Urinary bladder (tissue), 4 donors: ENCODE results near the gene ANKRD44. TPM values are rescaled to one million over a fixed set of nuclear protein-coding genes. Genes with fewer than 3 reads are reported as not detected.

Experiments
- DNase-seq: peaks from one replicate; pipeline ENCODE4 v3.0.0-alpha.2; 2015; ENCODE audit errors: extremely low spot score
- H3K27ac ChIP-seq: one replicate; pipeline ENCODE4 v1.5.1; 2013; ENCODE audit warnings: low read depth, mild to moderate bottlenecking, moderate library complexity
- H3K36me3 ChIP-seq: one replicate; pipeline ENCODE4 v1.6.1; 2013; ENCODE audit warnings: mild to moderate bottlenecking, moderate library complexity; ENCODE audit not compliant: insufficient read depth
- H3K4me1 ChIP-seq: one replicate; pipeline ENCODE4 v1.6.1; 2013; ENCODE audit warnings: mild to moderate bottlenecking, moderate library complexity; ENCODE audit not compliant: insufficient read depth
- H3K4me3 ChIP-seq: one replicate; pipeline ENCODE4 v1.5.1; 2013; ENCODE audit warnings: low read depth, low read length
- WGBS: extraction: QIAGEN DNeasy Blood & Tissue Kit; methylation state at CpG from one replicate; pipeline ENCODE4 v1.1.7; 2013; 5-methylcytosine and 5-hydroxymethylcytosine counted together
- polyA plus RNA-seq: library from polyadenylated mRNA; stranded (reverse); fragments of 200-250 nt; gene quantifications from one replicate; pipeline ENCODE4 v1.2.3, GENCODE V29; 2013
- total RNA-seq: library from RNA; depleted of rRNA; stranded (reverse); fragments of >200 nt; gene quantifications from one replicate; pipeline ENCODE4 v1.2.3, GENCODE V29; 2014
- donor health status: healthy with polysubstance abuse.
- donor health status: healthy.

Gene ANKRD44
- total and polyA plus RNA-seq, 2 donors: 17.5 to 39.4 TPM

GRCh38 chr2:197164141-197164754 lies 146.3 kb downstream of the ANKRD44 start:
- H3K36me3 ChIP-seq: no peaks in the 10 kb centered on the region
- H3K4me1 ChIP-seq: no peaks in the 10 kb centered on the region
- H3K4me3 ChIP-seq: peak overlapping the region; percentile 24
- no peak overlapping the region for H3K27ac ChIP-seq
- 25% methylated on average over 39 of the region's 39 CpGs for WGBS
- no peak for DNase-seq

- Histone ChIP-seq H3K4me3 (no peak overlapping the region), H3K36me3 (no peaks in the 10 kb centered on the region), H3K27ac (no peak overlapping the region), H3K4me1 (no peaks in the 10 kb centered on the region)
- 91% methylated on average over 17 of the region's 17 CpGs for WGBS
- DNase-seq: no peak
Measured at GRCh38 chr2:197163712-197164140, 146.9 kb downstream of the ANKRD44 start.

- no peaks in the 10 kb centered on the region for H3K4me1 ChIP-seq
- no peak overlapping the region for H3K4me3 ChIP-seq
- 89% methylated on average over 5 of the region's 5 CpGs for WGBS
- DNase-seq: no peak
- no peaks in the 10 kb centered on the region for H3K36me3 ChIP-seq
- no peak overlapping the region for H3K27ac ChIP-seq
Measured at GRCh38 chr2:197161774-197162173, 148.8 kb downstream of the ANKRD44 start.

GRCh38 chr2:197159661-197160211 lies 150.8 kb downstream of the ANKRD44 start:
- Histone ChIP-seq H3K36me3 (no peaks in the 10 kb centered on the region), H3K4me1 (no peaks in the 10 kb centered on the region), H3K4me3 (no peak overlapping the region), H3K27ac (no peak overlapping the region)
- no peak for DNase-seq
- WGBS: 83% methylated on average over 4 of the region's 4 CpGs

GRCh38 chr2:197158591-197159550 lies 151.7 kb downstream of the ANKRD44 start:
- Histone ChIP-seq H3K27ac (no peak overlapping the region), H3K4me1 (no peaks in the 10 kb centered on the region), H3K4me3 (no peak overlapping the region), H3K36me3 (no peaks in the 10 kb centered on the region)
- DNase-seq: no peak
- WGBS: 49% methylated on average over 7 of the region's 7 CpGs

GRCh38 chr2:197157879-197158537 lies 152.6 kb downstream of the ANKRD44 start:
- Histone ChIP-seq H3K4me1 (no peaks in the 10 kb centered on the region), H3K36me3 (no peaks in the 10 kb centered on the region), H3K27ac (no peak overlapping the region), H3K4me3 (no peak overlapping the region)
- 55% methylated on average over 9 of the region's 9 CpGs for WGBS
- DNase-seq: no peak

- no peaks in the 10 kb centered on the region for H3K4me1 ChIP-seq
- no peaks in the 10 kb centered on the region for H3K36me3 ChIP-seq
- no peak overlapping the region for H3K4me3 ChIP-seq
- H3K27ac ChIP-seq: no peak overlapping the region
- WGBS: 78% methylated on average over 6 of the region's 6 CpGs
- DNase-seq: no peak
Measured at GRCh38 chr2:197156771-197157170, 153.8 kb downstream of the ANKRD44 start.

- no peak overlapping the region for H3K27ac ChIP-seq
- no peak for DNase-seq
- H3K36me3 ChIP-seq: no peaks in the 10 kb centered on the region
- 57% methylated on average over 7 of the region's 7 CpGs for WGBS
- H3K4me1 ChIP-seq: no peaks in the 10 kb centered on the region
- no peak overlapping the region for H3K4me3 ChIP-seq
Measured at GRCh38 chr2:197152451-197153228, 157.9 kb downstream of the ANKRD44 start.

- Histone ChIP-seq H3K36me3 (no peaks in the 10 kb centered on the region), H3K4me3 (no peak overlapping the region), H3K27ac (no peak overlapping the region), H3K4me1 (no peaks in the 10 kb centered on the region)
- 96% methylated on average over 4 of the region's 4 CpGs for WGBS
- no peak for DNase-seq
Measured at GRCh38 chr2:197149546-197149945, 161.0 kb downstream of the ANKRD44 start.

- H3K4me3 ChIP-seq: no peak overlapping the region
- H3K27ac ChIP-seq: no peak overlapping the region
- WGBS: 95% methylated on average over 1 of the region's 1 CpG
- H3K4me1 ChIP-seq: no peaks in the 10 kb centered on the region
- no peak for DNase-seq
- no peaks in the 10 kb centered on the region for H3K36me3 ChIP-seq
Measured at GRCh38 chr2:197148401-197148800, 162.2 kb downstream of the ANKRD44 start.

GRCh38 chr2:197147942-197148341 lies 162.6 kb downstream of the ANKRD44 start:
- no peak overlapping the region for H3K27ac ChIP-seq
- 76% methylated on average over 4 of the region's 4 CpGs for WGBS
- no peak overlapping the region for H3K4me3 ChIP-seq
- H3K36me3 ChIP-seq: no peaks in the 10 kb centered on the region
- H3K4me1 ChIP-seq: no peaks in the 10 kb centered on the region
- DNase-seq: no peak

GRCh38 chr2:197146995-197147394 lies 163.6 kb downstream of the ANKRD44 start:
- Histone ChIP-seq H3K27ac (no peak overlapping the region), H3K4me1 (no peaks in the 10 kb centered on the region), H3K36me3 (peaks cover 2% of the 10 kb centered on the region), H3K4me3 (no peak overlapping the region)
- DNase-seq: no peak
- WGBS: 67% methylated on average over 5 of the region's 5 CpGs
